ENCODE data around the gene LYRM9. TPM values are rescaled to one million over a fixed set of nuclear protein-coding genes. Genes with fewer than 3 reads are reported as not detected.

The LYRM9 gene
- total RNA-seq, 2 donors from 2014 or later = 5.8 to 8.3 TPM

DNA sequence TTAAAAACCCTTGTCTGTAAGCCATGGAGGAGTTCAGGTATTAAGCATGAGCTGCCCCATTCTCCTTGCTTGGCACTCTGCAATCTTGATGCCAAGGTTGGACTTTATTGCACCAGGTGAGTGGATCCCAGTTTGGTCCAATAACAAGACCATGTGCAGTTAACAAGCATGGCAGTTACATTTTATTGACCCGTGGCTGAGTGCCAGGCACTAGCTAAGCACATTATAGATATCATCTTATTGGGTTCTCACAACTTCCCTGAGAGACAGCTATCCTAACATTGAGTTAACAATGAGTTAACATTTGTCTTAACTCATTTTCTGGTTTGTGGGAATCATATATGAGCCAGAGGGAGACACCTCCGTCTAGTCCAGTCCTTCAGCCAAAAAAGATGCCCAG is 21.8 kb downstream of the LYRM9 start:
- H3K36me3 Mint-ChIP-seq (ENCODE audit: low read depth) = no peaks in the 10 kb centered on the region
- H3K36me3 ChIP-seq (ENCODE audit: control insufficient read depth, insufficient read depth, low read length) = no peaks in the 10 kb centered on the region
- WGBS, 2 experiments (ENCODE audit: insufficient coverage in 1 of 2, insufficient read length in 1 of 2) = 63 to 98% methylated on average over 1 to 2 of the region's 2 CpGs
- TF ChIP-seq, protein P1, sequence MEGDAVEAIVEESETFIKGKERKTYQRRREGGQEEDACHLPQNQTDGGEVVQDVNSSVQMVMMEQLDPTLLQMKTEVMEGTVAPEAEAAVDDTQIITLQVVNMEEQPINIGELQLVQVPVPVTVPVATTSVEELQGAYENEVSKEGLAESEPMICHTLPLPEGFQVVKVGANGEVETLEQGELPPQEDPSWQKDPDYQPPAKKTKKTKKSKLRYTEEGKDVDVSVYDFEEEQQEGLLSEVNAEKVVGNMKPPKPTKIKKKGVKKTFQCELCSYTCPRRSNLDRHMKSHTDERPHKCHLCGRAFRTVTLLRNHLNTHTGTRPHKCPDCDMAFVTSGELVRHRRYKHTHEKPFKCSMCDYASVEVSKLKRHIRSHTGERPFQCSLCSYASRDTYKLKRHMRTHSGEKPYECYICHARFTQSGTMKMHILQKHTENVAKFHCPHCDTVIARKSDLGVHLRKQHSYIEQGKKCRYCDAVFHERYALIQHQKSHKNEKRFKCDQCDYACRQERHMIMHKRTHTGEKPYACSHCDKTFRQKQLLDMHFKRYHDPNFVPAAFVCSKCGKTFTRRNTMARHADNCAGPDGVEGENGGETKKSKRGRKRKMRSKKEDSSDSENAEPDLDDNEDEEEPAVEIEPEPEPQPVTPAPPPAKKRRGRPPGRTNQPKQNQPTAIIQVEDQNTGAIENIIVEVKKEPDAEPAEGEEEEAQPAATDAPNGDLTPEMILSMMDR (conservative IDR thresholded peaks at IDR 0.05) = no peak
- H3K9me3 Mint-ChIP-seq = peaks cover 7% of the 10 kb centered on the region
- no peak for DNase-seq
- H3K4me1 Mint-ChIP-seq = no peaks in the 10 kb centered on the region
- no peaks in the 10 kb centered on the region for H3K4me1 ChIP-seq (ENCODE audit: control insufficient read depth, insufficient read depth, low read length)
- H3K27me3 ChIP-seq (ENCODE audit: control insufficient read depth, insufficient read depth, low read length, poor library complexity, severe bottlenecking) = no peaks in the 10 kb centered on the region
- no peaks in the 10 kb centered on the region for H3K9me3 ChIP-seq (ENCODE audit: control insufficient read depth, low read length)
- no peak overlapping the region for H3K4me3 Mint-ChIP-seq
- H3K9ac ChIP-seq (ENCODE audit: extremely low read depth, low read length, poor library complexity, severe bottlenecking) = no peak overlapping the region
- no peak overlapping the region for H3K27ac ChIP-seq (ENCODE audit: low read depth, low read length)
- H3K4me3 ChIP-seq (ENCODE audit: low read length) = no peak overlapping the region
- H3K27me3 Mint-ChIP-seq (ENCODE audit: insufficient read depth) = peaks cover 2% of the 10 kb centered on the region
- no peak overlapping the region for H3K27ac Mint-ChIP-seq

DNA sequence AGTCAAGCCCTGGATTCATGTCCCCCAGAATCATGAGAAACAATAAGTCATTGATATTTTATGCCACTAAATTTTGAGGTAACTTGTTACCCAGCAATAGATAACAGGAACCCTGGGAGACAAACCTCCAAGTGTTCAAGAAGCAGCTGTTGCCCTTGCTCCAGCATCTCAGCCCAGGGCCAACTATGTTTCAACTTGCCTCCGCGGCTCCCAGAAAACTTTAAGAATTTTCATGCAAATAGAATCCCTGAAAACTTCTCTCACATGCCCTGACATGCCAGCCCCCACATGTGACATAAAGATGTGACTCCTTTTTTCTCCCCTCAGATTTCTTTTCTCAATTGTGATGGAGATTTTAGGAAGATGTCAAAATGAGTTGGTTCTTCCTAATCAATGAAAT is 22.8 kb downstream of the LYRM9 start:
- Histone ChIP-seq H3K27ac (ENCODE audit: low read depth, low read length) (no peak overlapping the region), H3K4me3 (ENCODE audit: low read length) (no peak overlapping the region), H3K36me3 (ENCODE audit: control insufficient read depth, insufficient read depth, low read length) (no peaks in the 10 kb centered on the region), H3K9ac (ENCODE audit: extremely low read depth, low read length, poor library complexity, severe bottlenecking) (no peak overlapping the region), H3K27me3 (ENCODE audit: control insufficient read depth, insufficient read depth, low read length, poor library complexity, severe bottlenecking) (no peaks in the 10 kb centered on the region), H3K4me1 (ENCODE audit: control insufficient read depth, insufficient read depth, low read length) (no peaks in the 10 kb centered on the region), H3K9me3 (ENCODE audit: control insufficient read depth, low read length) (no peaks in the 10 kb centered on the region)
- WGBS, 2 experiments (ENCODE audit: insufficient coverage in 1 of 2, insufficient read length in 1 of 2) = 94% methylated on average over 2 of the region's 2 CpGs; no CpG with 5 or more reads in 1 of the 2 experiments
- DNase-seq = no peak
- no peak overlapping the region for H3K4me3 Mint-ChIP-seq
- H3K27me3 Mint-ChIP-seq (ENCODE audit: insufficient read depth) = peaks cover 4% of the 10 kb centered on the region
- H3K9me3 Mint-ChIP-seq = peaks cover 7% of the 10 kb centered on the region
- H3K27ac Mint-ChIP-seq = no peak overlapping the region
- TF ChIP-seq, protein P1 (conservative IDR thresholded peaks at IDR 0.05) = no peak
- no peaks in the 10 kb centered on the region for H3K4me1 Mint-ChIP-seq
- no peaks in the 10 kb centered on the region for H3K36me3 Mint-ChIP-seq (ENCODE audit: low read depth)

DNA sequence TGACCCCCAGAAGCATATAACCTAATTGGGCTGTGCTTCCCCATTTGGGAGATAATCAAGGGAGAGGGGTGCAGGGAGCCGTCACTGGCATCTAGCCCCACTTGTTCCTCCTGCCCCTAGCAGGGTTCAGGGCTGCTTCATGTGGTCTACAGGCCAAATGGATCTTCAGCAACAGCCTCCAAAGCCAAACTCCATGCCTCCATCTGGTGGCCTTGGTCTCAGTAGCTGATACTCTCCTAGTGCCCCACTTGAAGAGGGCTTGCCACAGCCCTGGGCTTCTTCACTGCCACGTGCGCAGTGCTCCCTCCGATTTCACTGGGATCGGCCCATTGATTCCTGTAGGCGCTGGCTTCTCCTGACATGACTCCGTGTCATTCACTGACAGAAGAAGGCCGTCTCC is 24.6 kb downstream of the LYRM9 start:
- no peaks in the 10 kb centered on the region for H3K4me1 ChIP-seq (ENCODE audit: control insufficient read depth, insufficient read depth, low read length)
- TF ChIP-seq, protein P1 (conservative IDR thresholded peaks at IDR 0.05) = peak; percentile 63
- 89 to 91% methylated on average over 8 of the region's 8 CpGs for WGBS, 2 experiments (ENCODE audit: insufficient coverage in 1 of 2, insufficient read length in 1 of 2)
- no peak overlapping the region for H3K27ac ChIP-seq (ENCODE audit: low read depth, low read length)
- no peaks in the 10 kb centered on the region for H3K27me3 ChIP-seq (ENCODE audit: control insufficient read depth, insufficient read depth, low read length, poor library complexity, severe bottlenecking)
- no peaks in the 10 kb centered on the region for H3K36me3 ChIP-seq (ENCODE audit: control insufficient read depth, insufficient read depth, low read length)
- DNase-seq = no peak
- Mint-ChIP-seq H3K27ac (no peak overlapping the region), H3K4me1 (no peaks in the 10 kb centered on the region), H3K36me3 (ENCODE audit: low read depth) (no peaks in the 10 kb centered on the region), H3K4me3 (no peak overlapping the region), H3K27me3 (ENCODE audit: insufficient read depth) (peaks cover 4% of the 10 kb centered on the region), H3K9me3 (peaks cover 7% of the 10 kb centered on the region)
- no peaks in the 10 kb centered on the region for H3K9me3 ChIP-seq (ENCODE audit: control insufficient read depth, low read length)
- no peak overlapping the region for H3K4me3 ChIP-seq (ENCODE audit: low read length)
- H3K9ac ChIP-seq (ENCODE audit: extremely low read depth, low read length, poor library complexity, severe bottlenecking) = no peak overlapping the region

Measured in endodermal cell (in vitro differentiated cells).